Measurements from ENCODE around the gene MAG.
"Not testable (repeated sequence)": the region's sequence is repeated elsewhere in the genome, so short reads cannot be mapped to it uniquely, and the experiment has no call there.

Gene MAG

GRCh38 chr19:35353635-35354034, 61.7 kb downstream of the MAG start:
- Histone ChIP-seq H3K9ac (ENCODE audit: low read depth, low read length) (no peak overlapping the region), H3K4me1 (ENCODE audit: control insufficient read depth, insufficient read depth, low read length) (no peaks in the 10 kb centered on the region), H3K4me3 (ENCODE audit: low read length) (no peak overlapping the region), H3K9me3 (replicated peaks; ENCODE audit: low read length) (no peaks in the 10 kb centered on the region), H3K4me2 (ENCODE audit: low read length) (no peak overlapping the region), H3K27me3 (ENCODE audit: control insufficient read depth, insufficient read depth, low read length) (peaks cover 35% of the 10 kb centered on the region), H3K36me3 (ENCODE audit: insufficient read depth, low read length) (no peaks in the 10 kb centered on the region)

GRCh38 chr19:35354898-35355297, 62.9 kb downstream of the MAG start:
- no peak overlapping the region for H3K4me3 ChIP-seq (ENCODE audit: low read length)
- H3K27me3 ChIP-seq (ENCODE audit: control insufficient read depth, insufficient read depth, low read length), result peaks cover 25% of the 10 kb centered on the region
- no peaks in the 10 kb centered on the region for H3K4me1 ChIP-seq (ENCODE audit: control insufficient read depth, insufficient read depth, low read length)
- no peaks in the 10 kb centered on the region for H3K36me3 ChIP-seq (ENCODE audit: insufficient read depth, low read length)
- no peak overlapping the region for H3K4me2 ChIP-seq (ENCODE audit: low read length)
- H3K9ac ChIP-seq (ENCODE audit: low read depth, low read length), result no peak overlapping the region
- H3K9me3 ChIP-seq (replicated peaks; ENCODE audit: low read length), result no peaks in the 10 kb centered on the region

GRCh38 chr19:35355791-35356460, 64.0 kb downstream of the MAG start:
- Histone ChIP-seq H3K27me3 (ENCODE audit: control insufficient read depth, insufficient read depth, low read length) (peaks cover 27% of the 10 kb centered on the region), H3K4me2 (ENCODE audit: low read length) (no peak overlapping the region), H3K4me1 (ENCODE audit: control insufficient read depth, insufficient read depth, low read length) (no peaks in the 10 kb centered on the region), H3K9ac (ENCODE audit: low read depth, low read length) (no peak overlapping the region), H3K4me3 (ENCODE audit: low read length) (no peak overlapping the region), H3K9me3 (replicated peaks; ENCODE audit: low read length) (no peaks in the 10 kb centered on the region), H3K36me3 (ENCODE audit: insufficient read depth, low read length) (no peaks in the 10 kb centered on the region)

- Histone ChIP-seq H3K4me2 (ENCODE audit: low read length) (no peak within 1 kb of the TSS), H3K27me3 (ENCODE audit: control insufficient read depth, insufficient read depth, low read length) (peaks cover 42% of the 10 kb centered on the region), H3K9me3 (replicated peaks; ENCODE audit: low read length) (no peaks in the 10 kb centered on the region), H3K4me1 (ENCODE audit: control insufficient read depth, insufficient read depth, low read length) (no peaks in the 10 kb centered on the region), H3K4me3 (ENCODE audit: low read length) (no peak within 1 kb of the TSS), H3K36me3 (ENCODE audit: insufficient read depth, low read length) (no peaks in the 10 kb centered on the region), H3K9ac (ENCODE audit: low read depth, low read length) (no peak within 1 kb of the TSS)
Measured at GRCh38 chr19:35357867-35358573, 66.1 kb downstream of the MAG start, which contains the start of gene FFAR3. TSS of gene FFAR3 (plus strand) at chr19:35358460. CDS start at chr19:35358891, 431 bp downstream.

- H3K4me1 ChIP-seq (ENCODE audit: control insufficient read depth, insufficient read depth, low read length); H3K36me3 ChIP-seq (ENCODE audit: insufficient read depth, low read length); H3K4me3 ChIP-seq (ENCODE audit: low read length); H3K9ac ChIP-seq (ENCODE audit: low read depth, low read length); H3K9me3 ChIP-seq (replicated peaks; ENCODE audit: low read length); H3K4me2 ChIP-seq (ENCODE audit: low read length): not testable (repeated sequence)
- H3K27me3 ChIP-seq (ENCODE audit: control insufficient read depth, insufficient read depth, low read length), result peaks cover 43% of the 10 kb centered on the region
Measured at GRCh38 chr19:35358834-35359233, 66.9 kb downstream of the MAG start.

DNA sequence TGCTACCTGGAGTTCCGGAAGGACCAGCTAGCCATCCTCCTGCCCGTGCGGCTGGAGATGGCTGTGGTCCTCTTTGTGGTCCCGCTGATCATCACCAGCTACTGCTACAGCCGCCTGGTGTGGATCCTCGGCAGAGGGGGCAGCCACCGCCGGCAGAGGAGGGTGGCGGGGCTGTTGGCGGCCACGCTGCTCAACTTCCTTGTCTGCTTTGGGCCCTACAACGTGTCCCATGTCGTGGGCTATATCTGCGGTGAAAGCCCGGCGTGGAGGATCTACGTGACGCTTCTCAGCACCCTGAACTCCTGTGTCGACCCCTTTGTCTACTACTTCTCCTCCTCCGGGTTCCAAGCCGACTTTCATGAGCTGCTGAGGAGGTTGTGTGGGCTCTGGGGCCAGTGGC, 67.4 kb downstream of the MAG start:
- not testable (repeated sequence) for H3K4me3 ChIP-seq (ENCODE audit: low read length); H3K4me2 ChIP-seq (ENCODE audit: low read length); H3K36me3 ChIP-seq (ENCODE audit: insufficient read depth, low read length); H3K4me1 ChIP-seq (ENCODE audit: control insufficient read depth, insufficient read depth, low read length); H3K9me3 ChIP-seq (replicated peaks; ENCODE audit: low read length); H3K9ac ChIP-seq (ENCODE audit: low read depth, low read length)
- peaks cover 42% of the 10 kb centered on the region for H3K27me3 ChIP-seq (ENCODE audit: control insufficient read depth, insufficient read depth, low read length)

- H3K4me1 ChIP-seq (ENCODE audit: control insufficient read depth, insufficient read depth, low read length); H3K4me3 ChIP-seq (ENCODE audit: low read length); H3K4me2 ChIP-seq (ENCODE audit: low read length); H3K36me3 ChIP-seq (ENCODE audit: insufficient read depth, low read length); H3K9ac ChIP-seq (ENCODE audit: low read depth, low read length); H3K9me3 ChIP-seq (replicated peaks; ENCODE audit: low read length): not testable (repeated sequence)
- H3K27me3 ChIP-seq (ENCODE audit: control insufficient read depth, insufficient read depth, low read length), result peaks cover 41% of the 10 kb centered on the region
Measured at GRCh38 chr19:35360081-35360480, 68.1 kb downstream of the MAG start.

- H3K4me3 ChIP-seq (ENCODE audit: low read length), result no peak overlapping the region
- H3K4me1 ChIP-seq (ENCODE audit: control insufficient read depth, insufficient read depth, low read length), result no peaks in the 10 kb centered on the region
- no peaks in the 10 kb centered on the region for H3K36me3 ChIP-seq (ENCODE audit: insufficient read depth, low read length)
- H3K27me3 ChIP-seq (ENCODE audit: control insufficient read depth, insufficient read depth, low read length), result peaks cover 38% of the 10 kb centered on the region
- no peak overlapping the region for H3K9ac ChIP-seq (ENCODE audit: low read depth, low read length)
- no peak overlapping the region for H3K4me2 ChIP-seq (ENCODE audit: low read length)
- H3K9me3 ChIP-seq (replicated peaks; ENCODE audit: low read length), result no peaks in the 10 kb centered on the region
Measured at GRCh38 chr19:35360880-35361420, 69.0 kb downstream of the MAG start.

DNA sequence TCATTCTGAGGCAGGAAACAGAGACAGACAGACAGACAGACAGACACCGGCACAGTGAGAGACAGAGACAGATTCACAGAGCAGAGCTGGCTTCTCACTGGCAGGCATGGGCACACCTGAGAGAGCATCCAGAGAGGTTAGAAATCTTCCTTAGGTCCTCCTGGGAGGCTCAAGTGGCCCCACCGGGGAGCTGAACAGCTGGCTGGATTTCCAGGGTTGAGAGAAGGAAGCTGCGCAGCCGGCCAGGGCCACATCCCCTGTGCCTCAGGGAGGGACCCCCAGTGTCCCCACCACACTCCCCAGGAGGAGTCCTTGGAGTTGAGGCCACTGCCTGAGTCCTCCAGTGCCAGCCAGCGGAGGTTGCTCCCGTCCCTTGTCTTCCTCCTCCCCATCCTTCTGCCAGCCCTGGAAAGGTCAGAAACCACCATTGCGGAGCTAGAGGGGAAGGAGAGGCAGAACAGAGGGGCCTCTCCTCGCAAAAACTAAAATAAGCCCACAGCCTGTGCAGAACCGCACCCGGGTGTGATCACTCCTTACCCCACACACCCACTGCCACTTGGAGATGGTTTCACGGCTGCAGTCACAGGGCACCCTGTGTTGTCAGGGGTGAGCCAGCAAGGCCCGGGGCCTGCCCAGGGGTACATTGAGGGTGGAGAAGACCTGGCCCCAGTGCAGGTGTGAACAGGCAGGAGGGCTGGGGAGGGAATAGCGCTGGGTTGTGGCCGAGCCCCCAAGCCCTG, 70.5 kb downstream of the MAG start:
- Histone ChIP-seq H3K9ac (ENCODE audit: low read depth, low read length) (no peak overlapping the region), H3K27me3 (ENCODE audit: control insufficient read depth, insufficient read depth, low read length) (peaks cover 35% of the 10 kb centered on the region), H3K36me3 (ENCODE audit: insufficient read depth, low read length) (no peaks in the 10 kb centered on the region), H3K4me2 (ENCODE audit: low read length) (no peak overlapping the region), H3K9me3 (replicated peaks; ENCODE audit: low read length) (no peaks in the 10 kb centered on the region), H3K4me1 (ENCODE audit: control insufficient read depth, insufficient read depth, low read length) (no peaks in the 10 kb centered on the region), H3K4me3 (ENCODE audit: low read length) (no peak overlapping the region)

DNA sequence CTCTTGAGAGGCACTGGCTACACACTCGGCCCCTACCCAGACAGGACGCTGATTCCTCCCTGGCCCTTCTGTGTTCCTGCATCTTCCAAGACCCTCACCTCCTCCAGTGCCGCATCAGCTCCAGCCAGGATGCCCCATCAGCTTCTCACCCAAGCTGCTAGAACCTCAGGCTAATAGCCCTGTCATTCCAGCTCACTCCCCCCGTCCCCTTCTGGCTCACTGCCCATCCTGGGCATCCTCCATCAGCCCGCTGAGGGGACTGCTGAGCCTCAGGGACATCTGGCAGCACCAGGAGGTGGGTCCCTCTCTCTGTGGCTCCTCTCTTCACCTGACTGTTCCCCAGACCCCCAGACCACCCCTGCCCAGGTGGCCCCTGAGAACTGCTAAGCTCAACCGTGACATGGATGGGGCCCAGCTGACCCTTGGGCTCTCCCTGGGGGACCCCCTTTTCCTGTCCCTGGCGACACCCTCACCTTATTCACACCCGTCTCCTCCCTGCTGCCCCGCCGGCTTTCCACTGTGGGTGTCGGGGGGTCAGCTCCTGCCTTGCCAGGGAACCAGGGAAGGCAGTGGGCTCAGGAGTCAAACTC, 71.1 kb downstream of the MAG start:
- Histone ChIP-seq H3K4me3 (ENCODE audit: low read length) (no peak overlapping the region), H3K9ac (ENCODE audit: low read depth, low read length) (no peak overlapping the region), H3K27me3 (ENCODE audit: control insufficient read depth, insufficient read depth, low read length) (peaks cover 39% of the 10 kb centered on the region), H3K9me3 (replicated peaks; ENCODE audit: low read length) (no peaks in the 10 kb centered on the region), H3K4me2 (ENCODE audit: low read length) (no peak overlapping the region), H3K36me3 (ENCODE audit: insufficient read depth, low read length) (no peaks in the 10 kb centered on the region), H3K4me1 (ENCODE audit: control insufficient read depth, insufficient read depth, low read length) (no peaks in the 10 kb centered on the region)

Data from skeletal muscle satellite cell (primary cell).